ENCODE results near the gene MTTP.

- TF ChIP-seq POLR2A (IDR thresholded peaks at IDR 0.05) (no peak), CTCF (IDR thresholded peaks at IDR 0.05) (no peak), POLR2AphosphoS5 (IDR thresholded peaks at IDR 0.05; ENCODE audit: insufficient read depth in 1 of 2, low read depth in 1 of 2) (no peak)
Observed at GRCh38 chr4:99625369-99625768, 50.7 kb downstream of the MTTP start.
